PC-3 (cell line): ENCODE measurements around the gene HMCN1. TPM values are rescaled to one million over a fixed set of nuclear protein-coding genes. Genes with fewer than 3 reads are reported as not detected.
A peak's percentile ranks its signal among the peaks of the same experiment; 100 is the strongest.

Source experiments
- ATAC-seq: fragments of 200-7000 bp; cut with Tn5 transposase; 2 replicates; pipeline ENCODE4 v1.9.1; 2020; ENCODE audit warnings: mild to moderate bottlenecking, moderate library complexity
- BruUV-seq: library from RNA; stranded (reverse); fragments of 400-500 nt; replicated peaks from 2 replicates; lab custom pipeline; 2021; lab: Mats Ljungman, UMichigan
- CTCF ChIA-PET: fragments of 300-600 bp; sonication (Branson Sonifier 250); formaldehyde crosslinking; loops from one replicate; lab custom pipeline; 2022; ENCODE audit warnings: antibody characterized with exemption; lab: Charles Lee
- POLR2A ChIA-PET: fragments of 300-600 bp; sonication (Branson Sonifier 250); formaldehyde crosslinking; loops from one replicate; lab custom pipeline; 2022; ENCODE audit warnings: antibody characterized with exemption; ENCODE audit not compliant: unreplicated experiment; lab: Charles Lee
- DNase-seq: peaks from one replicate; pipeline ENCODE4 v3.0.0-alpha.2; 2015
- H2AFZ ChIP-seq: fragments of 300-600 bp; sonication (generic); 2 replicates; pipeline ENCODE4 v1.6.0; 2016; ENCODE audit warnings: antibody characterized with exemption, low read length
- H3F3A ChIP-seq: fragments of 300-600 bp; sonication (generic); one replicate; pipeline ENCODE4 v1.6.0; 2017; ENCODE audit warnings: antibody characterized with exemption, low read length, control low read depth, mild to moderate bottlenecking; ENCODE audit not compliant: unreplicated experiment
- H3K27ac ChIP-seq: fragments of 300-600 bp; sonication (generic); 2 replicates; pipeline ENCODE4 v1.5.1; 2016; ENCODE audit warnings: mild to moderate bottlenecking, low read length
- H3K27me3 ChIP-seq: fragments of 300-600 bp; sonication (generic); 2 replicates; pipeline ENCODE4 v1.6.1; 2016; ENCODE audit warnings: low read length, mixed read lengths
- H3K36me3 ChIP-seq: fragments of 300-600 bp; sonication (generic); 2 replicates; pipeline ENCODE4 v1.6.1; 2016; ENCODE audit warnings: low read depth, mixed run types, low read length, mixed read lengths
- H3K4me1 ChIP-seq: fragments of 300-600 bp; sonication (generic); 2 replicates; pipeline ENCODE4 v1.5.1; 2016; ENCODE audit warnings: low read length; ENCODE audit not compliant: insufficient read depth
- H3K4me2 ChIP-seq: fragments of 300-600 bp; sonication (generic); 2 replicates; pipeline ENCODE4 v1.6.0; 2016; ENCODE audit warnings: low read length
- H3K4me3 ChIP-seq: fragments of 300-600 bp; sonication (generic); 2 replicates; pipeline ENCODE4 v1.5.1; 2016; ENCODE audit warnings: mild to moderate bottlenecking, low read length, mixed read lengths
- H3K79me2 ChIP-seq: fragments of 300-600 bp; sonication (generic); 2 replicates; pipeline ENCODE4 v1.6.1; 2017; ENCODE audit warnings: low read length, mixed read lengths
- H3K9ac ChIP-seq: fragments of 300-600 bp; sonication (generic); 2 replicates; pipeline ENCODE4 v1.6.0; 2016; ENCODE audit warnings: mild to moderate bottlenecking, low read length
- H3K9me2 ChIP-seq: fragments of 300-600 bp; sonication (generic); replicated peaks from 2 replicates; pipeline ENCODE4 v1.6.1; 2016; ENCODE audit warnings: mixed run types, low read length, mixed read lengths
- H3K9me3 ChIP-seq: fragments of 300-600 bp; sonication (generic); 2 replicates; pipeline ENCODE4 v1.6.1; 2016; ENCODE audit warnings: low read length, mixed read lengths
- H4K20me1 ChIP-seq: fragments of 300-600 bp; sonication (generic); 2 replicates; pipeline ENCODE4 v1.6.1; 2016; ENCODE audit warnings: low read length, mixed read lengths
- CTCF ChIP-seq: fragments of 300-600 bp; sonication (generic); conservative IDR thresholded peaks from 2 replicates; pipeline ENCODE4 v1.5.1; 2017; ENCODE audit warnings: antibody characterized with exemption, low read depth, mild to moderate bottlenecking, low read length
- EZH2 ChIP-seq: fragments of 300-600 bp; sonication (generic); IDR thresholded peaks from one replicate; pipeline ENCODE4 v1.6.1; 2017; ENCODE audit warnings: antibody characterized with exemption, mild to moderate bottlenecking, low read length; ENCODE audit not compliant: unreplicated experiment
- EZH2phosphoT487 ChIP-seq: fragments of 300-600 bp; sonication (generic); IDR thresholded peaks from 2 replicates; pipeline ENCODE4 v1.6.1; 2018; ENCODE audit warnings: mild to moderate bottlenecking, antibody characterized with exemption, low read length, borderline replicate concordance
- intact Hi-C: fragments of 100-400 bp; cut with micrococcal nuclease; formaldehyde crosslinking; loops from 2 replicates; pipeline ENCODE4 v1.9.0; 2023
- total RNA-seq: library from RNA; depleted of rRNA; stranded (reverse); fragments of >200 nt; gene quantifications from 2 replicates; pipeline ENCODE4 v1.2.3, GENCODE V29; 2014

Gene HMCN1
- total RNA-seq, 1 experiment from 2014 or later = 0.66 TPM

GRCh38 chr1:186044079-186044685 is 310.0 kb downstream of the HMCN1 start:
- no peak for DNase-seq
- CTCF ChIA-PET = no interaction called here
- no peak for TF ChIP-seq EZH2phosphoT487
- TF ChIP-seq EZH2 = no peak
- no peak for TF ChIP-seq CTCF
- no peaks in the 10 kb centered on the region for H3K79me2 ChIP-seq
- H3K36me3 ChIP-seq = no peaks in the 10 kb centered on the region
- POLR2A ChIA-PET = no interaction called here
- H3K27me3 ChIP-seq = no peaks in the 10 kb centered on the region
- no peak overlapping the region for H3K4me3 ChIP-seq
- H3K27ac ChIP-seq = no peak overlapping the region
- no peaks in the 10 kb centered on the region for H3F3A ChIP-seq
- no peak overlapping the region for H2AFZ ChIP-seq
- H3K4me1 ChIP-seq = 0 out of 2 replicates have a peak, but pooled peaks cover 5% of the 10 kb centered on the region
- H3K9me2 ChIP-seq = no peaks in the 10 kb centered on the region
- H4K20me1 ChIP-seq = no peaks in the 10 kb centered on the region
- intact Hi-C loops = no loop called here
- H3K9me3 ChIP-seq = no peaks in the 10 kb centered on the region
- no peak overlapping the region for H3K4me2 ChIP-seq
- ATAC-seq = no peak
- H3K9ac ChIP-seq = no peak overlapping the region
- BruUV-seq = no TSS peak

- Histone ChIP-seq H3K27ac (no peak overlapping the region), H3K4me3 (no peak overlapping the region), H4K20me1 (no peaks in the 10 kb centered on the region), H3K27me3 (no peaks in the 10 kb centered on the region), H2AFZ (no peak overlapping the region), H3K9me2 (no peaks in the 10 kb centered on the region), H3K9me3 (no peaks in the 10 kb centered on the region), H3F3A (no peaks in the 10 kb centered on the region), H3K4me2 (no peak overlapping the region), H3K4me1 (peaks cover 16% of the 10 kb centered on the region), H3K36me3 (no peaks in the 10 kb centered on the region), H3K79me2 (no peaks in the 10 kb centered on the region), H3K9ac (no peak overlapping the region)
- BruUV-seq = no TSS peak
- CTCF ChIA-PET = no interaction called here
- POLR2A ChIA-PET = no interaction called here
- no peak for TF ChIP-seq EZH2phosphoT487
- no peak for TF ChIP-seq CTCF
- TF ChIP-seq EZH2 = no peak
- intact Hi-C loops = no loop called here
- no peak for DNase-seq
- no peak for ATAC-seq
These were observed 312.4 kb downstream of the HMCN1 start for GRCh38 chr1:186046437-186047211.

- H3K9me2 ChIP-seq = no peaks in the 10 kb centered on the region
- CTCF ChIA-PET = no interaction called here
- no peaks in the 10 kb centered on the region for H3K27me3 ChIP-seq
- H3K36me3 ChIP-seq = no peaks in the 10 kb centered on the region
- H4K20me1 ChIP-seq = no peaks in the 10 kb centered on the region
- peak overlapping the region; percentile 74 for H3K27ac ChIP-seq
- H3K4me2 ChIP-seq = peak overlapping the region; percentile 66
- TF ChIP-seq EZH2 (no peak), EZH2phosphoT487 (no peak), CTCF (no peak)
- POLR2A ChIA-PET = no interaction called here
- no peak overlapping the region for H3K4me3 ChIP-seq
- intact Hi-C loops = loop anchor here (5.0 kb wide), 1 partner anchor 198 kb away; no protein-coding TSS in a partner anchor
- no peaks in the 10 kb centered on the region for H3K79me2 ChIP-seq
- ATAC-seq (peak; percentile 84), DNase-seq (peak; percentile 79)
- H2AFZ ChIP-seq = no peak overlapping the region
- H3K4me1 ChIP-seq = peaks cover 18% of the 10 kb centered on the region
- no peaks in the 10 kb centered on the region for H3K9me3 ChIP-seq
- no TSS peak for BruUV-seq
- H3F3A ChIP-seq = no peaks in the 10 kb centered on the region
- H3K9ac ChIP-seq = 0 out of 2 replicates have a peak overlapping the region, but pooled peaks have one; percentile 27
These were observed 316.2 kb downstream of the HMCN1 start for GRCh38 chr1:186050360-186050759.
